GM12878 (cell line): ENCODE data around the gene CD300E. TPM values are rescaled to one million over a fixed set of nuclear protein-coding genes. Genes with fewer than 3 reads are reported as not detected.

Experiments
- ATAC-seq: fragments of 200-7000 bp; cut with Tn5 transposase; 3 replicates; pipeline ENCODE4 v1.9.1; 2020; ENCODE audit warnings: mild to moderate bottlenecking, moderate library complexity
- BruUV-seq: library from RNA; stranded (reverse); fragments of 400-500 nt; replicated peaks from 2 replicates; lab custom pipeline; 2021; lab: Mats Ljungman, UMichigan
- CTCF ChIA-PET: fragments of 300-600 bp; sonication (Branson Sonifier 250); formaldehyde crosslinking; extraction: SDS; loops from one replicate; lab custom pipeline; 2021; ENCODE audit warnings: inconsistent platforms; lab: Yijun Ruan, JAX
- POLR2A ChIA-PET: fragments of 350-600 bp; formaldehyde crosslinking; extraction: SDS; loops from one replicate; lab custom pipeline; 2021; ENCODE audit warnings: inconsistent platforms; lab: Charles Lee
- RAD21 ChIA-PET: fragments of 300-600 bp; sonication (Branson Sonifier 250); formaldehyde crosslinking; loops from one replicate; lab custom pipeline; 2023; ENCODE audit warnings: antibody characterized with exemption; ENCODE audit not compliant: unreplicated experiment; lab: Charles Lee
- SMC1A ChIA-PET: fragments of 300-600 bp; sonication (Branson Sonifier 250); formaldehyde crosslinking; loops from one replicate; lab custom pipeline; 2023; ENCODE audit not compliant: unreplicated experiment, uncharacterized antibody; lab: Charles Lee
- DNase-seq: peaks from one replicate; pipeline ENCODE4 v3.0.0-alpha.2; 2011; ENCODE audit warnings: low read depth, low spot score
- FAIRE-seq: peaks from 3 replicates; lab custom pipeline; 2011; peaks lifted over from hg19 to GRCh38; lab: Jason Lieb, UNC
- H2AFZ ChIP-seq: 2 replicates; pipeline ENCODE4 v1.6.0; 2011; ENCODE audit warnings: low read depth, low read length, control low read depth; ENCODE audit not compliant: control insufficient read depth
- H3K27ac ChIP-seq: 2 replicates; pipeline ENCODE4 v1.5.1; 2011; ENCODE audit warnings: control low read depth; ENCODE audit not compliant: control insufficient read depth, insufficient read depth
- H3K27me3 ChIP-seq, 2 experiments: replicated peaks in 1 of 2; 2 replicates each; pipeline versions ENCODE4 v1.6.0 to v1.6.1; 2011; ENCODE audit warnings: low read length in 1 of 2; ENCODE audit not compliant: control insufficient read depth in 2 of 2, insufficient read depth in 2 of 2
- H3K36me3 ChIP-seq, 2 experiments: 2 replicates each; pipeline ENCODE4 v1.5.1; 2011; ENCODE audit warnings: low read length in 1 of 2; ENCODE audit not compliant: control insufficient read depth in 2 of 2, insufficient read depth in 2 of 2
- H3K4me1 ChIP-seq: 2 replicates; pipeline ENCODE4 v1.6.1; 2011; ENCODE audit warnings: mild to moderate bottlenecking, low read length, moderate library complexity, mixed read lengths; ENCODE audit not compliant: control insufficient read depth, insufficient read depth
- H3K4me2 ChIP-seq: 2 replicates; pipeline ENCODE4 v1.6.0; 2011; ENCODE audit warnings: control low read depth; ENCODE audit not compliant: control insufficient read depth, insufficient read depth
- H3K4me3 ChIP-seq: fragments of 200-600 bp; sonication (generic); 2 replicates; pipeline ENCODE4 v1.5.1; 2016
- H3K79me2 ChIP-seq: 2 replicates; pipeline ENCODE4 v1.6.0; 2011; ENCODE audit warnings: low read length; ENCODE audit not compliant: control insufficient read depth, insufficient read depth
- H3K9ac ChIP-seq: 2 replicates; pipeline ENCODE4 v1.8.0; 2011; ENCODE audit warnings: low read length, control low read depth, mixed read lengths; ENCODE audit not compliant: control insufficient read depth, insufficient read depth
- H3K9me3 ChIP-seq: replicated peaks from 3 replicates; pipeline ENCODE4 v1.5.1; 2011; ENCODE audit warnings: mild to moderate bottlenecking, low read length; ENCODE audit not compliant: control insufficient read depth, insufficient read depth
- H4K20me1 ChIP-seq: 2 replicates; pipeline ENCODE4 v1.6.0; 2011; ENCODE audit not compliant: control insufficient read depth, insufficient read depth
- BRCA1 ChIP-seq: IDR thresholded peaks from 2 replicates; pipeline ENCODE4 v1.6.1; 2011; ENCODE audit warnings: low read depth, low read length, improper control_type of control experiment
- CBFB ChIP-seq: IDR thresholded peaks from 2 replicates; pipeline ENCODE4 v1.6.1; 2016; ENCODE audit warnings: antibody characterized with exemption, low read depth
- CBX5 ChIP-seq: sonication (generic); IDR thresholded peaks from 2 replicates; pipeline ENCODE4 v1.6.1; 2016; ENCODE audit warnings: low read depth, moderate library complexity, mild to moderate bottlenecking, inconsistent platforms
- CUX1 ChIP-seq: IDR thresholded peaks from 2 replicates; pipeline ENCODE4 v1.6.1; 2012; ENCODE audit warnings: improper control_type of control experiment, low read depth, low read length; ENCODE audit not compliant: insufficient replicate concordance
- EED ChIP-seq: sonication (generic); IDR thresholded peaks from 2 replicates; pipeline ENCODE4 v1.6.1; 2016; ENCODE audit warnings: antibody characterized with exemption, low read depth
- EGR1 ChIP-seq, 2 experiments: IDR thresholded peaks; 1 replicate in 1 of 2; 2 replicates in 1 of 2; pipeline ENCODE4 v1.6.1; 2011 to 2012; ENCODE audit warnings: low read depth in 2 of 2, low read length in 2 of 2, borderline replicate concordance in 1 of 2, mild to moderate bottlenecking in 1 of 2, moderate library complexity in 1 of 2
- IKZF2 ChIP-seq, 2 experiments: fragments of 450-650 bp; IDR thresholded peaks; 2 replicates each; pipeline ENCODE4 v1.6.1; 2017; ENCODE audit warnings: mild to moderate bottlenecking in 2 of 2, moderate library complexity in 2 of 2
- IRF5 ChIP-seq: fragments of 450-650 bp; IDR thresholded peaks from 2 replicates; pipeline ENCODE4 v1.6.1; 2017; ENCODE audit warnings: borderline replicate concordance
- NFYB ChIP-seq: IDR thresholded peaks from 2 replicates; pipeline ENCODE4 v1.6.1; 2011; ENCODE audit warnings: low read depth, mild to moderate bottlenecking, low read length, improper control_type of control experiment, moderate library complexity; ENCODE audit not compliant: insufficient read depth
- SPI1 ChIP-seq: IDR thresholded peaks from 2 replicates; pipeline ENCODE4 v1.6.1; 2011; ENCODE audit warnings: low read depth, mild to moderate bottlenecking, low read length, moderate library complexity, borderline replicate concordance; ENCODE audit not compliant: insufficient read depth
- TAF1 ChIP-seq: IDR thresholded peaks from 2 replicates; pipeline ENCODE4 v1.6.1; 2011; ENCODE audit warnings: mild to moderate bottlenecking, low read depth, low read length, borderline replicate concordance
- ZNF217 ChIP-seq: fragments of 450-650 bp; IDR thresholded peaks from 2 replicates; pipeline ENCODE4 v1.6.1; 2017; ENCODE audit warnings: antibody characterized with exemption, mild to moderate bottlenecking
- WGBS: methylation state at CpG from one replicate; pipeline ENCODE4 v1.1.6; 2016; ENCODE audit warnings: low lambda C conversion rate; ENCODE audit not compliant: insufficient replicate concordance, insufficient coverage; ENCODE audit errors: missing lambda C conversion rate; 5-methylcytosine and 5-hydroxymethylcytosine counted together
- in situ Hi-C: fragments of 300-500 bp; cut with MboI; formaldehyde crosslinking; loops from 9 replicates; pipeline ENCODE4 v1.14.3; 2018; ENCODE audit warnings: mixed read lengths
- intact Hi-C: fragments of 100-400 bp; cut with micrococcal nuclease; formaldehyde crosslinking; loops from one replicate; pipeline ENCODE4 v1.14.2; 2022; ENCODE audit not compliant: unreplicated experiment
- polyA plus RNA-seq, 11 experiments: library from polyadenylated mRNA; depleted of rRNA in 4 of 11; unstranded in 6 of 11; stranded (reverse) in 5 of 11; fragments of >200 nt; fragmentation: Nextera tagmentation in 4 of 11; fragmentation: Illumina TruSeq in 1 of 11; extraction: Ambion mirVana in 4 of 11; extraction: Trizol in 1 of 11; gene quantifications; 1 replicate in 1 of 11; 2 replicates in 10 of 11; pipeline versions ENCODE4 v1.2.1 to v1.2.3, GENCODE V29; 2011 to 2016; ENCODE audit warnings: inconsistent platforms in 2 of 11, missing spikeins in 2 of 11, low read depth in 1 of 11
- total RNA-seq, 4 experiments: library from RNA; depleted of rRNA in 3 of 4; stranded (reverse); fragments of >200 nt in 3 of 4; fragmentation: Illumina TruSeq in 1 of 4; extraction: Trizol in 1 of 4; gene quantifications; 2 replicates each; pipeline versions ENCODE4 v1.2.1 to v1.2.3, GENCODE V29; 2013 to 2021

CD300E gene
- total and polyA plus RNA-seq, 10 of the 15 experiments (the other 5 are each of a cell fraction or from before 2014, with no cell fraction given) = not detected

GRCh38 chr17:74606050-74606449 lies 17.5 kb downstream of the CD300E start:
- Histone ChIP-seq H3K4me2 (no peak overlapping the region), H3K79me2 (no peaks in the 10 kb centered on the region), H3K4me1 (no peaks in the 10 kb centered on the region), H3K36me3 (no peaks in the 10 kb centered on the region), H3K9ac (no peak overlapping the region), H3K4me3 (no peak overlapping the region), H3K27ac (no peak overlapping the region), H3K9me3 (no peaks in the 10 kb centered on the region; the same call in 2 of the 3 replicates), H3K27me3 (peaks cover 2 to 3% of the 10 kb centered on the region in 2 experiments; a peak in 3 of 4 replicates), H2AFZ (no peak overlapping the region), H4K20me1 (no peaks in the 10 kb centered on the region; the same call in 1 of the 2 replicates)
- ChIA-PET RAD21 (interaction anchor here (0.5 to 0.7 kb wide), 2 partner anchors 37 to 42 kb away, joined by 3 to 5 read pairs; no protein-coding TSS in a partner anchor), SMC1A (interaction anchor here (0.8 to 1.6 kb wide), 2 partner anchors 27 to 34 kb away, joined by 3 read pairs; no protein-coding TSS in a partner anchor), POLR2A (no interaction called here), CTCF (no interaction called here)
- no peak for ATAC-seq
- 43% methylated on average over 8 of the region's 8 CpGs for WGBS
- no peak for TF ChIP-seq EED
- TF ChIP-seq NFYB = no peak
- no peak for TF ChIP-seq EGR1 (IDR thresholded peaks at IDR 0.05; ENCODE audit: borderline replicate concordance in 1 of 2, low read depth in 2 of 2, low read length in 2 of 2)
- TF ChIP-seq ZNF217 = no peak
- TF ChIP-seq SPI1 = no peak
- no peak for TF ChIP-seq CBFB
- TF ChIP-seq BRCA1 = no peak
- no peak for TF ChIP-seq CBX5
- TF ChIP-seq TAF1 = no peak
- no peak for TF ChIP-seq IRF5
- no peak for TF ChIP-seq CUX1
- TF ChIP-seq IKZF2 (IDR thresholded peaks at IDR 0.05) = no peak
- no TSS peak for BruUV-seq
- in situ Hi-C loops = no loop called here
- DNase-seq = no peak
- intact Hi-C loops = no loop called here
- FAIRE-seq = no peak
